ENCODE measurements around the gene CENPV.

The CENPV gene

DNA sequence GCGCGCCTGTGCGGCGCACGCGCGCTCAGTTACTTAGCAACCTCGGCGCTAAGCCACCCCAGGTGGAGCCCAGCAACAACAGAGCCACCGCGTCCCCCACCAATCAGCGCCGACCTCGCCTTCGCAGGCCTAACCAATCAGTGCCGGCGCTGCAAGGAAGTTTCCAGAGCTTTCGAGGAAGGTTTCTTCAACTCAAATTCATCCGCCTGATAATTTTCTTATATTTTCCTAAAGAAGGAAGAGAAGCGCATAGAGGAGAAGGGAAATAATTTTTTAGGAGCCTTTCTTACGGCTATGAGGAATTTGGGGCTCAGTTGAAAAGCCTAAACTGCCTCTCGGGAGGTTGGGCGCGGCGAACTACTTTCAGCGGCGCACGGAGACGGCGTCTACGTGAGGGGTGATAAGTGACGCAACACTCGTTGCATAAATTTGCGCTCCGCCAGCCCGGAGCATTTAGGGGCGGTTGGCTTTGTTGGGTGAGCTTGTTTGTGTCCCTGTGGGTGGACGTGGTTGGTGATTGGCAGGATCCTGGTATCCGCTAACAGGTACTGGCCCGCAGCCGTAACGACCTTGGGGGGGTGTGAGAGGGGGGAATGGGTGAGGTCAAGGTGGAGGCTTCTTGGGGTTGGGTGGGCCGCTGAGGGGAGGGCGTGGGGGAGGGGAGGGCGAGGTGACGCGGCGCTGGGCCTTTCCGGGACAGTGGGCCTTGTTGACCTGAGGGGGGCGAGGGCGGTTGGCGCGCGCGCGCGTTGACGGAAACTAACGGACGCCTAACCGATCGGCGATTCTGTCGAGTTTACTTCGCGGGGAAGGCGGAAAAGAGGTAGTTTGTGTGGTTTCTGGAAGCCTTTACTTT, 27.6 kb upstream of the CENPV start, which contains the start of gene UBB:
UBB (plus strand) TSS at position 452 of the 856 bp plus-strand sequence. CDS start 817 bp downstream, outside the sequence.
- no peaks in the 10 kb centered on the region for H3K27me3 ChIP-seq (ENCODE audit: insufficient read depth, low read length)
- no peaks in the 10 kb centered on the region for H3K9me3 ChIP-seq (ENCODE audit: insufficient read depth, low read depth, low read length)

GRCh38 chr17:16379654-16380053, 26.4 kb upstream of the CENPV start:
- no peak overlapping the region for H3K9ac ChIP-seq (ENCODE audit: low read depth, low read length)
- no peaks in the 10 kb centered on the region; the same call in 1 of the 2 replicates for H3K4me1 ChIP-seq (ENCODE audit: insufficient read depth, low read length)
- no peaks in the 10 kb centered on the region for H3K27me3 ChIP-seq (ENCODE audit: insufficient read depth, low read length)
- 95% methylated on average over 8 of the region's 8 CpGs for WGBS
- peaks cover 26% of the 10 kb centered on the region for H3K36me3 ChIP-seq (ENCODE audit: insufficient read depth, low read length)
- no peak overlapping the region for H3K27ac ChIP-seq (ENCODE audit: low read depth, low read length)
- no peaks in the 10 kb centered on the region for H3K9me3 ChIP-seq (ENCODE audit: insufficient read depth, low read depth, low read length)
- no peak overlapping the region for H3K4me3 ChIP-seq (ENCODE audit: low read length)

More for the DNA sequence above, 27.6 kb upstream of the CENPV start, which contains the start of gene UBB:
- Histone ChIP-seq H3K36me3 (ENCODE audit: insufficient read depth, low read length) (peaks cover 26% of the 10 kb centered on the region), H3K4me3 (ENCODE audit: low read length) (peak within 1 kb of the TSS; percentile 87), H3K9ac (ENCODE audit: low read depth, low read length) (peak within 1 kb of the TSS; percentile 90), H3K27ac (ENCODE audit: low read depth, low read length) (peak within 1 kb of the TSS; percentile 92), H3K4me1 (ENCODE audit: insufficient read depth, low read length) (no peaks in the 10 kb centered on the region; the same call in 1 of the 2 replicates)
- WGBS: under 1% methylated on average over 66 of the region's 67 CpGs

GRCh38 chr17:16378636-16379282, 25.5 kb upstream of the CENPV start:
- no peak overlapping the region for H3K27ac ChIP-seq (ENCODE audit: low read depth, low read length)
- H3K9ac ChIP-seq (ENCODE audit: low read depth, low read length): no peak overlapping the region
- no peaks in the 10 kb centered on the region; the same call in 1 of the 2 replicates for H3K4me1 ChIP-seq (ENCODE audit: insufficient read depth, low read length)
- WGBS: 89% methylated on average over 17 of the region's 17 CpGs
- no peaks in the 10 kb centered on the region for H3K27me3 ChIP-seq (ENCODE audit: insufficient read depth, low read length)
- no peaks in the 10 kb centered on the region for H3K9me3 ChIP-seq (ENCODE audit: insufficient read depth, low read depth, low read length)
- no peak overlapping the region for H3K4me3 ChIP-seq (ENCODE audit: low read length)
- peaks cover 21% of the 10 kb centered on the region for H3K36me3 ChIP-seq (ENCODE audit: insufficient read depth, low read length)

GRCh38 chr17:16377941-16378341, 24.7 kb upstream of the CENPV start:
- Histone ChIP-seq H3K4me1 (ENCODE audit: insufficient read depth, low read length) (no peaks in the 10 kb centered on the region; the same call in 1 of the 2 replicates), H3K27ac (ENCODE audit: low read depth, low read length) (no peak overlapping the region), H3K36me3 (ENCODE audit: insufficient read depth, low read length) (peaks cover 13% of the 10 kb centered on the region), H3K9ac (ENCODE audit: low read depth, low read length) (no peak overlapping the region), H3K9me3 (ENCODE audit: insufficient read depth, low read depth, low read length) (no peaks in the 10 kb centered on the region), H3K4me3 (ENCODE audit: low read length) (no peak overlapping the region), H3K27me3 (ENCODE audit: insufficient read depth, low read length) (no peaks in the 10 kb centered on the region)
- 96% methylated on average over 2 of the region's 2 CpGs for WGBS

DNA sequence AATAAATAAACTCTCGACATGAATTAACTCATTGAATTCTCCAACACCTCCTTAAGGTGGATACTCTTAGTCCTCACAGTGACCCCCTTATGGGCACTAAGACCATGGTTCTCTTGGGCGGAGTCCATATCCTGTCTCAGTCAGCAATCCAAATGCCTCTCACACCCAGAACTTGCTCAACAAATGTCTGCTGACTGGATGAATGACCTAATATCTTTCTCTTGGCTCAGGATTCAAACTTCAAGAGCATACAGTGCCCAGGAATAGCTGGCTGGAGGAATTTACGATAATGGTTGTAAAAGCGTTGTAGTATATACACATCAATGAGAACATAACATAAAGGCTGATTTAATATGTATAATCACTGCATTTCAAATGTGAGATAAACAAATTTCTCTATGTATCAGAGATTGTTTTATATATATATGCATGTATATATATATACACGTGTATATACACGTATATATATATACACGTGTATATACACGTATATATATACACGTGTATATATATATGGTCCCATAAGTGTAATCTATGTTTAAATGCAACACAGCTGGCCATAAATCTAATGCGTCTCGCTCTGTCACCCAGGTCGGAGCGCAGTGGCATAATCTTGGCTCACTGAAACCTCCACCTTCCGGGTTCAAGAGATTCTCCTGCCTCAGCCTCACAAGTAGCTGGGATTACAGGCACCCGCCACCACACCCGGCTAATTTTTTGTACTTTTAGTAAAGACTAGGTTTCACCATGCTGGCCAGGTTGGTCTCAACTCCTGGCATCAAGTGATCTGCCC, 21.1 kb upstream of the CENPV start:
- Histone ChIP-seq H3K27ac (ENCODE audit: low read depth, low read length) (no peak overlapping the region), H3K4me1 (ENCODE audit: insufficient read depth, low read length) (no peaks in the 10 kb centered on the region), H3K9ac (ENCODE audit: low read depth, low read length) (no peak overlapping the region), H3K4me3 (ENCODE audit: low read length) (no peak overlapping the region), H3K36me3 (ENCODE audit: insufficient read depth, low read length) (no peaks in the 10 kb centered on the region), H3K9me3 (ENCODE audit: insufficient read depth, low read depth, low read length) (no peaks in the 10 kb centered on the region), H3K27me3 (ENCODE audit: insufficient read depth, low read length) (no peaks in the 10 kb centered on the region)
- WGBS: 95% methylated on average over 9 of the region's 16 CpGs

DNA sequence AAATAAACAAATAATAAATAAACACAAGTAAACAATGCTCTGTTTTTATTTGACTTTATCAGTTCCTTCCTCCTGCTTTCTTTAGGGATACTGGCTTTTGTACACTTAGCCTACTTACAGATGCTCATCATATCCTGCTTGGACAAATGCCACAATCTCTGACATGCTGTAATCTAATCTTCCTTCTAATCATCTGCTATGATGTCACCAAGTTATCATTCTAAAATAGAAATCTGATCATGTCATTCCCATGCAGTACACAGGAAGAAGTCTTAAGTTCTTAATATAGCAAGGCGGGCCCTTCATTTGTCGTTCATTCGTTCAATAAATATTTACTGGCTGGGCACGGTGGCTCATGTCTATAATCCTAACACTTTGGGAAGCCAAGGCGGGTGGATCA, 18.5 kb upstream of the CENPV start:
- 97% methylated on average over 5 of the region's 5 CpGs for whole genome bisulfite sequencing
- no peak overlapping the region for H3K9ac ChIP-seq (ENCODE audit: low read depth, low read length)
- H3K4me1 ChIP-seq (ENCODE audit: insufficient read depth, low read length): no peaks in the 10 kb centered on the region
- H3K4me3 ChIP-seq (ENCODE audit: low read length): no peak overlapping the region
- H3K27ac ChIP-seq (ENCODE audit: low read depth, low read length): no peak overlapping the region
- no peaks in the 10 kb centered on the region for H3K27me3 ChIP-seq (ENCODE audit: insufficient read depth, low read length)
- no peaks in the 10 kb centered on the region for H3K9me3 ChIP-seq (ENCODE audit: insufficient read depth, low read depth, low read length)
- no peaks in the 10 kb centered on the region for H3K36me3 ChIP-seq (ENCODE audit: insufficient read depth, low read length)

- Histone ChIP-seq H3K27ac (ENCODE audit: low read depth, low read length) (no peak overlapping the region), H3K36me3 (ENCODE audit: insufficient read depth, low read length) (no peaks in the 10 kb centered on the region), H3K4me3 (ENCODE audit: low read length) (no peak overlapping the region), H3K27me3 (ENCODE audit: insufficient read depth, low read length) (no peaks in the 10 kb centered on the region), H3K9me3 (ENCODE audit: insufficient read depth, low read depth, low read length) (no peaks in the 10 kb centered on the region), H3K9ac (ENCODE audit: low read depth, low read length) (no peak overlapping the region), H3K4me1 (ENCODE audit: insufficient read depth, low read length) (no peaks in the 10 kb centered on the region)
Observed at GRCh38 chr17:16364625-16365024, 11.4 kb upstream of the CENPV start.

DNA sequence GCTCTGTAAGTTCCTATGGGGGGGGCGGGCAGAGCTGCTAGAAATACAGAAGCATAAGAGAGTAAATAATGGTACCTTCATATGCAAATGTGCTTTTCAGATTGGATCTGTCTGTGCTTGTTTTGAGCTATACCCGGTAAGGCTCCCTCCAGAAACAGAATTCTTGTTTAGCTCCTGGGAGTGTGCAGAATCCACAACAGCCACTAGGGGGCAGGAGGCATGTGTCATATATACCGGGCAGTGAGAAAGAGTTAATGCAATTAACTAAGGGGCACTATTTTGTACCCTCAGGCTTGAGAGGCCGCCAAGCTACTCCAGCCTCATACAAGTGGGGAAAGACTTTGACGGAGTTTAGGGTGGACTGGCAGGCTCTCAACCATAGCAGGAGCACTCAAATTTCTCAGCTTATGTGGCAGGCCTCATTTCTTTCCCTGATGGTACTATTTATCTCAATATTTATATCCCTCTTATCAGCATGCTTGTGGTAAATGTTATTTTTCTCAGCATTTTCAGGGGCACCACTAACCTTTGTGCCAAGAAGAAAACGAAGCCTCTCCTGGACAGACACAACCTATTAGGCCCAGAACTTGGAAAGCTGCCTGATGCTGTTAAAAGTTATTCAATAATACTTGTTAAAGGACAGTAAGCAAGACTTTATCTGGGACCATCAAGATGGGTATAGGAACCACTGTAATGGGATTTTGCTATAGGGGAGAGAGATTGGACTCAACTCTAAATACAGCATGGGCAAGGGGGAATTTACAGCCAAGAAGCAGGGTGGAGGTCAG, 10.7 kb upstream of the CENPV start:
- Histone ChIP-seq H3K27ac (ENCODE audit: low read depth, low read length) (no peak overlapping the region), H3K4me1 (ENCODE audit: insufficient read depth, low read length) (no peaks in the 10 kb centered on the region), H3K27me3 (ENCODE audit: insufficient read depth, low read length) (no peaks in the 10 kb centered on the region), H3K9me3 (ENCODE audit: insufficient read depth, low read depth, low read length) (no peaks in the 10 kb centered on the region), H3K36me3 (ENCODE audit: insufficient read depth, low read length) (no peaks in the 10 kb centered on the region), H3K4me3 (ENCODE audit: low read length) (no peak overlapping the region), H3K9ac (ENCODE audit: low read depth, low read length) (no peak overlapping the region)
- 15% methylated on average over 6 of the region's 6 CpGs for WGBS

DNA sequence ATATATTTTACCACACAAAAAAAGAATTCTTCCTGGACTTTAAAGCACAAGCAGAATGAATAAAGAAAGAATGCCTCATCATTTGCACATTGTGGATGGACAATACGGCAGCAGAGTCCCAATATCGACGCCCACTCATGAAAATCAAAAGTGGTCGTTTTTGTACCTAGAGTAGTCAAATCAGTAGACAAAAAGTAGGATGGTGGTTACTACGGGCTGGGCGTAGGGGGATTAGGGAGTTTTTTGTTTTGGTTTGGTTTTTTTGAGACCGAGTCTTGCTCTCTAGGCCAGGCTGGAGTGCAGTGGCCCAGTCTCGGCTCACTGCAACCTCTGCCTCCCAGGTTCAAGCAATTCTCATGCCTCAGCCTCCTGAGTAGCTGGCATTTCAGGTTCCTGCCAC, 8.6 kb upstream of the CENPV start:
- Histone ChIP-seq H3K4me1 (ENCODE audit: insufficient read depth, low read length) (no peaks in the 10 kb centered on the region), H3K36me3 (ENCODE audit: insufficient read depth, low read length) (no peaks in the 10 kb centered on the region), H3K9me3 (ENCODE audit: insufficient read depth, low read depth, low read length) (no peaks in the 10 kb centered on the region), H3K27ac (ENCODE audit: low read depth, low read length) (no peak overlapping the region), H3K4me3 (ENCODE audit: low read length) (no peak overlapping the region), H3K9ac (ENCODE audit: low read depth, low read length) (no peak overlapping the region), H3K27me3 (ENCODE audit: insufficient read depth, low read length) (no peaks in the 10 kb centered on the region)
- WGBS: 89% methylated on average over 8 of the region's 8 CpGs

GRCh38 chr17:16358394-16358793, 5.1 kb upstream of the CENPV start:
- no peak overlapping the region for H3K4me3 ChIP-seq (ENCODE audit: low read length)
- H3K9ac ChIP-seq (ENCODE audit: low read depth, low read length): no peak overlapping the region
- H3K36me3 ChIP-seq (ENCODE audit: insufficient read depth, low read length): no peaks in the 10 kb centered on the region

More at GRCh38 chr17:16358394-16358793, 5.1 kb upstream of the CENPV start:
- 0 out of 2 replicates have a peak, but pooled peaks cover 3% of the 10 kb centered on the region for H3K4me1 ChIP-seq (ENCODE audit: insufficient read depth, low read length)
- peaks cover 8% of the 10 kb centered on the region; the same call in 1 of the 2 replicates for H3K27me3 ChIP-seq (ENCODE audit: insufficient read depth, low read length)
- H3K9me3 ChIP-seq (ENCODE audit: insufficient read depth, low read depth, low read length): no peaks in the 10 kb centered on the region
- H3K27ac ChIP-seq (ENCODE audit: low read depth, low read length): no peak overlapping the region

All from HUES64 (cell line).